HG02678 (cell line): ENCODE results near the gene RABL2B.

ENCODE experiments used
- ATAC-seq: cut with Tn5 transposase; IDR thresholded peaks from one replicate; pipeline ENCODE4 v1.9.1; 2021; ENCODE audit warnings: mild to moderate bottlenecking, moderate library complexity; ENCODE audit not compliant: unreplicated experiment

RABL2B gene

DNA sequence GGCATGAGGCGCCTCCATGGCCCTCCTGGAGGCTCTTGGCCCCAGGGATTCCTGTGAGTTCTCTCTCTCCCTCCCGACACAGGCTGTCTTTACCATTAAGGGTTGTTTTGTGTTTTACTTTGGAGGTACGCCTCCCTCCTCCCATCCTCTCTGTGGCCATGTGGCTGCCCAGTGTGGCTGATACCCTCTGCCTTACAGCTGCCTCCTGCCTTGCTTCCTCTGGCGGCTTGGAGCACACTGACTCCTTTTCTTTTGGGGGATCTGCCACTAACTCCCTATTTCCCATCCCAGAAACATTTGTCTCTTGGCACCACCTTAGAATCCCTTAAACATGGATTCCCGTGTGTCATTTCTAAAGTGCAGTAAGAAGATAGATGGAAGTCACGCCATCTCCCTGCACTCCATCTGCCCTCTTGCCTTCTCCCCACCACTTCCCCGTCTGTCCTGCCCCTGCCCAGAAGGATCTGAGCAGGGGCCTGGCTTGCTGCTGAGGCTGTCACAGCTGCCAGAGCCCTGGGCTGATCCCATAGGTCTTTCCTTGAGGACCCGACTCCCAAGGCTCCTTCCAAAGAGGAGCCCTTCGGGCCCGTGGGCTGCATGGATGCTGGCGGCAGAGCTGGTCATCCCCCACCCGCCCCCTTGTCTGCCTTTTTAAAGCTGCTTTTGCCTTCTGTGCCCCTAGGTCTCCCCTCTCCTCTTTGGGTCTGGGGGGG is 60.6 kb downstream of the RABL2B start:
- ATAC-seq, result no peak

DNA sequence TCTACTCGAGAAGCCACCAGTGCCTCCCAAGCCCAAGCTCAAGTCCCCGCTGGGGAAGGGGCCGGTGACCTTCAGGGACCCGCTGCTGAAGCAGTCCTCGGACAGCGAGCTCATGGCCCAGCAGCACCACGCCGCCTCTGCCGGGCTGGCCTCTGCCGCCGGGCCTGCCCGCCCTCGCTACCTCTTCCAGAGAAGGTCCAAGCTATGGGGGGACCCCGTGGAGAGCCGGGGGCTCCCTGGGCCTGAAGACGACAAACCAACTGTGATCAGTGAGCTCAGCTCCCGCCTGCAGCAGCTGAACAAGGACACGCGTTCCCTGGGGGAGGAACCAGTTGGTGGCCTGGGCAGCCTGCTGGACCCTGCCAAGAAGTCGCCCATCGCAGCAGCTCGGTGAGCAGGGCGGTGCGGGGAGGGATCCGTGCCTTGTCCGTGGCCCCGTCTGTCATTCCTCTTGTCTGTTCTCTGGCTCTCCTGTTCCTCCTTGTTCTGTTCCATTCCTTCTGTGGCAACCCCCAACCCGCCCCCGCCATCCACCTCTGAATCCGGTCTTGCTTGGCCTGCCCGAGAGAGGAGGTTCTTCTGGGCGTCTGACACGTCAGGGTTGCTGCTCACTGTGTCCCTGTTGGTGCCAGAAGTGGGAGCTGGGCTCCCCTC is 61.3 kb downstream of the RABL2B start:
- ATAC-seq, result no peak

GRCh38 chr22:50721257-50721844 is 62.1 kb downstream of the RABL2B start:
- ATAC-seq, result no peak

GRCh38 chr22:50720301-50721256 is 62.9 kb downstream of the RABL2B start:
- ATAC-seq, result no peak

DNA sequence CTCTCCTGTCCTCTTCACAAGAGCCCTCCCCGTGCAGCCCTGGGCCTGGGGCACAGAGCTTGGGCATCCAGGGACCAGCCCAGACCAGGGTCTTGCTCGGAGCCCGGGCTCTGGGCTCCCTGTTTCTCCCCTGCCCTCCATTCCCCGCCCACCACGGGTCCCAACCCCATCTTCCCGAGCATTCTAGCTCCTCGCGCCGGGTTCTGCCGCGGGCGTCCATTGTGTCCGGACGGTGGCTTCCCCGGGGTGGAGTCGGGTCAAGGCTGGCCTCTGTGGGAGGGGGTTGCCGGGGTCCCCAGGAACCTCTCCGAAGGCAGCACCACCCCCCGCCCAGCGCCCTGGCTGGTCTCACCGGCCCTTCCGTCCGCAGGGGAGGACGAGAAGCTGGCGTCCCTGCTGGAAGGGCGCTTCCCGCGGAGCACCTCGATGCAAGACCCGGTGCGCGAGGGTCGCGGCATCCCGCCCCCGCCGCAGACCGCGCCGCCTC is 63.6 kb downstream of the RABL2B start:
- no peak for ATAC-seq

DNA sequence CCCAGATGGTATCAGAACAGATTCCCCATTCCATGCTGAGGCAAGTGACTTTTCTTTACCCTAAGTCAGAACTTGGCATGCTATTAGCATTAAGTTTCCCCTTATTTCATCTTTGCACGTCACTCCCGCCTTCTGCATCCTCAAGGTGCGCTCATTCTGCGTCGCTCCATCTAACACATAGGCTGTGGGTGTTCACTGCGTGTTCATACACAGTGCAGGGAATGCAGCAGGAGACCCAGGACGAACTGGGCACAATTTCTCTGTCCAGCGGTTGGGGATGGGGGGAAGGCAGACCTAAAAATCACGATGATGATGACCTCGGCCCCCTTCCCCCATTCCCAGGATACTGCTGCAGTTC is 65.1 kb downstream of the RABL2B start:
- no peak for ATAC-seq

GRCh38 chr22:50717709-50718351 is 65.6 kb downstream of the RABL2B start:
- ATAC-seq, result no peak
